ENCODE results near the gene SLC16A9. TPM values are rescaled to one million over a fixed set of nuclear protein-coding genes. Genes with fewer than 3 reads are reported as not detected.

The SLC16A9 gene
- total RNA-seq, 3 donors from 2014 or later: 7.2 to 34.9 (median 28.8) TPM

- ATAC-seq: peak; percentile 94
- no peak overlapping the region for H3K4me3 ChIP-seq
- intact Hi-C loops (cut with DNase I, micrococcal nuclease): no loop called here
- H3K36me3 ChIP-seq (ENCODE audit: low read depth): no peaks in the 10 kb centered on the region
- peak in 2 of 3 donors; percentile 41 to 44 for DNase-seq
- no peaks in the 10 kb centered on the region for H3K9me3 ChIP-seq
- no peak for TF ChIP-seq CTCF (IDR thresholded peaks at IDR 0.05)
- H3K4me1 ChIP-seq (ENCODE audit: low read depth): peaks cover 7% of the 10 kb centered on the region
Observed at GRCh38 chr10:59688921-59689351, 20.7 kb downstream of the SLC16A9 start.

- H3K36me3 ChIP-seq (ENCODE audit: low read depth): no peaks in the 10 kb centered on the region
- no peak for ATAC-seq
- H3K4me1 ChIP-seq (ENCODE audit: low read depth): peaks cover 3% of the 10 kb centered on the region
- no peak overlapping the region for H3K4me3 ChIP-seq
- DNase-seq: no peak
- TF ChIP-seq CTCF (IDR thresholded peaks at IDR 0.05): no peak
- intact Hi-C loops (cut with DNase I, micrococcal nuclease): no loop called here
- H3K9me3 ChIP-seq: no peaks in the 10 kb centered on the region
Observed at GRCh38 chr10:59687657-59688056, 22.0 kb downstream of the SLC16A9 start.

- DNase-seq: no peak
- H3K4me3 ChIP-seq: no peak overlapping the region
- intact Hi-C loops (cut with DNase I, micrococcal nuclease): no loop called here
- H3K36me3 ChIP-seq (ENCODE audit: low read depth): no peaks in the 10 kb centered on the region
- no peaks in the 10 kb centered on the region for H3K9me3 ChIP-seq
- no peak for ATAC-seq
- H3K4me1 ChIP-seq (ENCODE audit: low read depth): no peaks in the 10 kb centered on the region
- no peak for TF ChIP-seq CTCF (IDR thresholded peaks at IDR 0.05)
Observed at GRCh38 chr10:59684006-59684405, 25.6 kb downstream of the SLC16A9 start.

GRCh38 chr10:59682986-59683937, 26.4 kb downstream of the SLC16A9 start:
- no peak for TF ChIP-seq CTCF (IDR thresholded peaks at IDR 0.05)
- Histone ChIP-seq H3K4me3 (no peak overlapping the region), H3K4me1 (ENCODE audit: low read depth) (no peaks in the 10 kb centered on the region), H3K9me3 (no peaks in the 10 kb centered on the region), H3K36me3 (ENCODE audit: low read depth) (no peaks in the 10 kb centered on the region)
- ATAC-seq (peak; percentile 70), DNase-seq (no peak)
- intact Hi-C loops (cut with DNase I, micrococcal nuclease): no loop called here

- TF ChIP-seq CTCF (IDR thresholded peaks at IDR 0.05): no peak
- ATAC-seq (no peak), DNase-seq (no peak)
- intact Hi-C loops (cut with DNase I, micrococcal nuclease): no loop called here
- Histone ChIP-seq H3K4me1 (ENCODE audit: low read depth) (no peaks in the 10 kb centered on the region), H3K4me3 (no peak overlapping the region), H3K36me3 (ENCODE audit: low read depth) (no peaks in the 10 kb centered on the region), H3K9me3 (no peaks in the 10 kb centered on the region)
Observed at GRCh38 chr10:59680199-59680598, 29.5 kb downstream of the SLC16A9 start.

Data from mucosa of descending colon (tissue), 3 donors.